Ascending aorta (tissue), 2 donors: Measurements from ENCODE around the gene ZBTB7C. TPM values are rescaled to one million over a fixed set of nuclear protein-coding genes. Genes with fewer than 3 reads are reported as not detected.

ENCODE experiments used
- DNase-seq, 2 donors: peaks; one replicate each; pipeline ENCODE4 v3.0.0-alpha.2; 2019; ENCODE audit warnings: low spot score in 2 of 2
- H3K27ac ChIP-seq, 2 donors: fragments of 200-600 bp; sonication (generic); one replicate each; pipeline ENCODE4 v1.5.1; 2016 to 2017; ENCODE audit warnings: mild to moderate bottlenecking in 1 of 2
- H3K27me3 ChIP-seq: fragments of 200-600 bp; sonication (generic); one replicate; pipeline ENCODE4 v1.5.1; 2017
- H3K36me3 ChIP-seq, 2 donors: fragments of 200-600 bp; sonication (generic); one replicate each; pipeline ENCODE4 v1.5.1; 2016
- H3K4me1 ChIP-seq, 2 donors: fragments of 200-600 bp; sonication (generic); one replicate each; pipeline ENCODE4 v1.5.1; 2016 to 2017; ENCODE audit warnings: mild to moderate bottlenecking in 1 of 2
- H3K4me3 ChIP-seq, 2 donors: fragments of 200-600 bp; sonication (generic); one replicate each; pipeline ENCODE4 v1.5.1; 2016 to 2017; ENCODE audit warnings: mild to moderate bottlenecking in 1 of 2
- H3K9me3 ChIP-seq, 2 donors: fragments of 200-600 bp; sonication (generic); one replicate each; pipeline ENCODE4 v1.5.1; 2016
- CTCF ChIP-seq, 3 experiments: fragments of 200-600 bp in 2 of 3; fragments of 450-650 bp in 1 of 3; sonication (generic) in 2 of 3; IDR thresholded peaks; one replicate each; pipeline ENCODE4 v1.5.1; 2016 to 2019; ENCODE audit warnings: antibody characterized with exemption in 3 of 3, mild to moderate bottlenecking in 1 of 3, moderate library complexity in 1 of 3
- intact Hi-C: fragments of 100-400 bp; cut with DNase I; formaldehyde crosslinking; loops from one replicate; pipeline ENCODE4 v1.15.1; 2023
- total RNA-seq: library from RNA; depleted of rRNA; stranded (reverse); fragments of >200 nt; gene quantifications from one replicate; pipeline ENCODE4 v1.1.0, GENCODE V29; 2016

ZBTB7C gene
- total RNA-seq, 1 donor from 2014 or later: 8.1 TPM

- no peak for TF ChIP-seq CTCF (IDR thresholded peaks at IDR 0.05)
- Histone ChIP-seq H3K36me3 (no peaks in the 10 kb centered on the region), H3K27me3 (no peaks in the 10 kb centered on the region), H3K4me3 (no peak overlapping the region), H3K4me1 (no peaks in the 10 kb centered on the region), H3K9me3 (peaks cover 0 to 2% of the 10 kb centered on the region in 2 donors), H3K27ac (no peak overlapping the region)
- DNase-seq: no peak
- intact Hi-C loops: no loop called here
Measured at GRCh38 chr18:47992266-47992665, 416.9 kb downstream of the ZBTB7C start.

GRCh38 chr18:47990981-47991380, 418.2 kb downstream of the ZBTB7C start:
- Histone ChIP-seq H3K36me3 (no peaks in the 10 kb centered on the region), H3K4me1 (no peaks in the 10 kb centered on the region), H3K9me3 (no peaks in the 10 kb centered on the region), H3K27me3 (no peaks in the 10 kb centered on the region), H3K4me3 (no peak overlapping the region), H3K27ac (no peak overlapping the region)
- no peak for TF ChIP-seq CTCF (IDR thresholded peaks at IDR 0.05)
- intact Hi-C loops: no loop called here
- no peak for DNase-seq

GRCh38 chr18:47987388-47987699, 421.8 kb downstream of the ZBTB7C start:
- intact Hi-C loops: no loop called here
- no peaks in the 10 kb centered on the region for H3K27me3 ChIP-seq
- no peak for DNase-seq

GRCh38 chr18:47986620-47987387, 422.4 kb downstream of the ZBTB7C start:
- intact Hi-C loops: no loop called here
- Histone ChIP-seq H3K9me3 (no peaks in the 10 kb centered on the region), H3K27ac (no peak overlapping the region), H3K4me3 (no peak overlapping the region), H3K4me1 (no peaks in the 10 kb centered on the region), H3K36me3 (no peaks in the 10 kb centered on the region), H3K27me3 (no peaks in the 10 kb centered on the region)
- TF ChIP-seq CTCF (IDR thresholded peaks at IDR 0.05): no peak
- DNase-seq: no peak

More at GRCh38 chr18:47987388-47987699, 421.8 kb downstream of the ZBTB7C start:
- no peaks in the 10 kb centered on the region for H3K36me3 ChIP-seq
- no peaks in the 10 kb centered on the region for H3K4me1 ChIP-seq
- no peak overlapping the region for H3K4me3 ChIP-seq
- H3K9me3 ChIP-seq: no peaks in the 10 kb centered on the region
- H3K27ac ChIP-seq: no peak overlapping the region
- TF ChIP-seq CTCF (IDR thresholded peaks at IDR 0.05): no peak

- TF ChIP-seq CTCF (IDR thresholded peaks at IDR 0.05): no peak
- H3K4me1 ChIP-seq: no peaks in the 10 kb centered on the region
- no peak overlapping the region for H3K4me3 ChIP-seq
- intact Hi-C loops: no loop called here
- H3K36me3 ChIP-seq: no peaks in the 10 kb centered on the region
- DNase-seq: no peak
- H3K9me3 ChIP-seq: no peaks in the 10 kb centered on the region
- no peaks in the 10 kb centered on the region for H3K27me3 ChIP-seq
- H3K27ac ChIP-seq: no peak overlapping the region
Measured at GRCh38 chr18:47985866-47986265, 423.3 kb downstream of the ZBTB7C start.

GRCh38 chr18:47984991-47985390, 424.2 kb downstream of the ZBTB7C start:
- Histone ChIP-seq H3K27me3 (no peaks in the 10 kb centered on the region), H3K27ac (no peak overlapping the region), H3K4me1 (no peaks in the 10 kb centered on the region), H3K9me3 (no peaks in the 10 kb centered on the region), H3K36me3 (no peaks in the 10 kb centered on the region), H3K4me3 (no peak overlapping the region)
- TF ChIP-seq CTCF (IDR thresholded peaks at IDR 0.05): no peak
- intact Hi-C loops: no loop called here
- DNase-seq: no peak
